Esophagus squamous epithelium (tissue), 5 donors: Measurements from ENCODE around the gene CAGE1. TPM values are rescaled to one million over a fixed set of nuclear protein-coding genes. Genes with fewer than 3 reads are reported as not detected.

Source experiments
- DNase-seq: peaks from one replicate; lab custom pipeline; 2025; lab: John Stamatoyannopoulos, UW
- H3K27ac ChIP-seq, 4 donors: fragments of 200-600 bp; sonication (generic); one replicate each; pipeline ENCODE4 v1.5.1; 2016 to 2019; ENCODE audit warnings: mild to moderate bottlenecking in 1 of 4
- H3K27me3 ChIP-seq, 4 donors: fragments of 200-600 bp; sonication (generic); 1 replicate in 3 of 4; 2 replicates in 1 of 4; pipeline versions ENCODE4 v1.5.1 to v1.6.0; 2017 to 2021; ENCODE audit warnings: antibody characterized with exemption in 1 of 4
- H3K36me3 ChIP-seq, 3 donors: fragments of 200-600 bp; sonication (generic); one replicate each; pipeline ENCODE4 v1.5.1; 2016 to 2019
- H3K4me1 ChIP-seq, 3 donors: fragments of 200-600 bp; sonication (generic); one replicate each; pipeline ENCODE4 v1.5.1; 2017 to 2019
- H3K4me3 ChIP-seq, 4 donors: fragments of 200-600 bp; sonication (generic); 1 replicate in 3 of 4; 2 replicates in 1 of 4; pipeline ENCODE4 v1.5.1; 2016 to 2019; ENCODE audit warnings: mild to moderate bottlenecking in 2 of 4, moderate library complexity in 1 of 4
- H3K9me3 ChIP-seq, 3 donors: fragments of 200-600 bp; sonication (generic); one replicate each; pipeline ENCODE4 v1.5.1; 2016 to 2019
- CTCF ChIP-seq, 6 experiments: fragments of 450-650 bp in 4 of 6; fragments of 200-600 bp in 2 of 6; sonication (generic) in 2 of 6; IDR thresholded peaks; one replicate each; pipeline ENCODE4 v1.5.1; 2016 to 2019; ENCODE audit warnings: antibody characterized with exemption in 6 of 6, mild to moderate bottlenecking in 4 of 6, moderate library complexity in 4 of 6
- POLR2A ChIP-seq, 4 donors: fragments of 450-650 bp; IDR thresholded peaks; one replicate each; pipeline ENCODE4 v1.6.1; 2017; ENCODE audit warnings: antibody characterized with exemption in 4 of 4, mild to moderate bottlenecking in 4 of 4, moderate library complexity in 3 of 4
- WGBS, 2 donors: methylation state at CpG; one replicate each; pipeline ENCODE4 v1.1.5; 2018; 5-methylcytosine and 5-hydroxymethylcytosine counted together
- intact Hi-C: fragments of 100-400 bp; cut with DNase I; formaldehyde crosslinking; loops from one replicate; pipeline ENCODE4 v1.15.0; 2022
- total RNA-seq, 4 donors: library from RNA; depleted of rRNA; stranded (reverse); fragments of >200 nt; gene quantifications; one replicate each; pipeline ENCODE4 v1.1.0, GENCODE V29; 2016
- donor health status: DM: yes; HTN: yes; CAD: no.

The CAGE1 gene
- total RNA-seq, 4 donors from 2014 or later: 0.09 TPM; not detected in 3

GRCh38 chr6:7338031-7338430 is 51.5 kb downstream of the CAGE1 start:
- Histone ChIP-seq H3K27me3 (no peaks in the 10 kb centered on the region), H3K36me3 (no peaks in the 10 kb centered on the region), H3K27ac (no peak overlapping the region), H3K4me1 (peaks cover 0 to 1% (median 0%) of the 10 kb centered on the region in 3 donors), H3K4me3 (no peak overlapping the region), H3K9me3 (no peaks in the 10 kb centered on the region)
- intact Hi-C loops: no loop called here
- DNase-seq: no peak
- 77 to 83% methylated on average over 2 of the region's 2 CpGs for WGBS, 2 donors
- TF ChIP-seq POLR2A (IDR thresholded peaks at IDR 0.05) (no peak), CTCF (IDR thresholded peaks at IDR 0.05) (no peak)

GRCh38 chr6:7335519-7335918 is 54.0 kb downstream of the CAGE1 start:
- H3K4me1 ChIP-seq: peaks cover 8 to 21% (median 12%) of the 10 kb centered on the region in 3 donors
- intact Hi-C loops: no loop called here
- TF ChIP-seq CTCF (IDR thresholded peaks at IDR 0.05): no peak
- TF ChIP-seq POLR2A (IDR thresholded peaks at IDR 0.05): no peak
- no peak for DNase-seq
- no peak overlapping the region for H3K27ac ChIP-seq
- no peaks in the 10 kb centered on the region for H3K36me3 ChIP-seq
- no peaks in the 10 kb centered on the region for H3K9me3 ChIP-seq
- no peak overlapping the region for H3K4me3 ChIP-seq
- H3K27me3 ChIP-seq: no peaks in the 10 kb centered on the region
- 73 to 74% methylated on average over 3 of the region's 3 CpGs for WGBS, 2 donors

DNA sequence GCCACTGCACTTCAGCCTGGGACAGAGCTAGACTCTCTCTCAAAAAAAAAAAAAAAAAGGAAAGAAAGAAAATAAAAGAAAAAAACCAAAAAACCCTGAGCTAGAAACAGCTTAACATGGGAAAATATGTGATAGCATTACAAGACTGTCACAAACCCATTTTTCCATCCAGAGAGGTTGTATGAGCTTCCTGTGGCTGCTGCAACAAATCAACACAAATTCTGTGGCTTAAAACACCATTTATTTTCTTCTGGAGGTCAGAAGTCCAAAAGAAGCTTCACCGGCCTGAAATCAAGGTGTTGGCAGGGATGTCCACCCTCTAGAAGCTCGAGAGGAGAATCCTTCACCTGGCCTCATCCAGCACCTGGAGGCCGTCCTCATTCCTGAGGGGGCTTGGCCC is 54.9 kb downstream of the CAGE1 start:
- H3K9me3 ChIP-seq: no peaks in the 10 kb centered on the region
- 82 to 94% methylated on average over 3 of the region's 3 CpGs for WGBS, 2 donors
- DNase-seq: no peak
- H3K4me1 ChIP-seq: peaks cover 8 to 21% (median 14%) of the 10 kb centered on the region in 3 donors
- intact Hi-C loops: no loop called here
- no peak overlapping the region for H3K4me3 ChIP-seq
- TF ChIP-seq POLR2A (IDR thresholded peaks at IDR 0.05): no peak
- TF ChIP-seq CTCF (IDR thresholded peaks at IDR 0.05): no peak
- H3K36me3 ChIP-seq: no peaks in the 10 kb centered on the region
- no peaks in the 10 kb centered on the region for H3K27me3 ChIP-seq
- H3K27ac ChIP-seq: no peak overlapping the region

GRCh38 chr6:7332090-7332745 is 57.3 kb downstream of the CAGE1 start:
- Histone ChIP-seq H3K4me1 (peaks cover 8 to 21% (median 14%) of the 10 kb centered on the region in 3 donors), H3K4me3 (no peak overlapping the region), H3K27ac (peak overlapping the region; percentile 32 to 70 (median 52)), H3K9me3 (no peaks in the 10 kb centered on the region), H3K36me3 (no peaks in the 10 kb centered on the region), H3K27me3 (no peaks in the 10 kb centered on the region)
- 25 to 30% methylated on average over 8 of the region's 8 CpGs for WGBS, 2 donors
- DNase-seq: no peak
- TF ChIP-seq CTCF (IDR thresholded peaks at IDR 0.05) (no peak), POLR2A (IDR thresholded peaks at IDR 0.05) (no peak)
- intact Hi-C loops: no loop called here

DNA sequence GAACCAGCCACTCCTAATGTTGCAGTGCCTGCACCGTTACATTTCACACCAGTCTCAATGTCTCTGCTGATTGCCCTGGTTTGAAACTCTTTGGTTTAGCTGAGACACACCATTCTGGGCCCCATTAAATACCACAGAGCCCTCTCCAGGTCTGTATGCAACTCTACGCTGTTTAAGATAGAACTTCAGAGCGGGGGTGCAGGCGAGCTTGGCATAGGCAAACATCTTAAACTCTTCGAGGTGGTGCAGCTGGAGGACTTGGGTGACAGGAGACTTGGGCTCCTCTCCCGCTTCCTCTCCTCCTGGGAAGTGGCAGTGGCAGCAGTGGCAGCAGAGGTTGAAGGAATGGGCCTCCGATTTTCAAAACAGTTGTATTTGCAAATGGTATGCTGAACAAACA is 58.1 kb downstream of the CAGE1 start:
- WGBS, 2 donors: 57 to 90% methylated on average over 1 to 5 of the region's 7 CpGs
- no peak for TF ChIP-seq CTCF (IDR thresholded peaks at IDR 0.05)
- no peak for TF ChIP-seq POLR2A (IDR thresholded peaks at IDR 0.05)
- Histone ChIP-seq H3K36me3 (no peaks in the 10 kb centered on the region), H3K4me3 (no peak overlapping the region), H3K27ac (peak overlapping the region in 1 of 4 donors; percentile 70), H3K27me3 (no peaks in the 10 kb centered on the region), H3K4me1 (peaks cover 8 to 21% (median 14%) of the 10 kb centered on the region in 3 donors), H3K9me3 (no peaks in the 10 kb centered on the region)
- intact Hi-C loops: no loop called here
- DNase-seq: no peak
